Measurements from ENCODE around the gene EPS8L2. TPM values are rescaled to one million over a fixed set of nuclear protein-coding genes. Genes with fewer than 3 reads are reported as not detected.
"Not testable (repeated sequence)": the region's sequence is repeated elsewhere in the genome, so short reads cannot be mapped to it uniquely, and the experiment has no call there.

Gene EPS8L2
- total and polyA plus RNA-seq, 8 donors, result 52.5 to 190 (median 80.7) TPM

DNA sequence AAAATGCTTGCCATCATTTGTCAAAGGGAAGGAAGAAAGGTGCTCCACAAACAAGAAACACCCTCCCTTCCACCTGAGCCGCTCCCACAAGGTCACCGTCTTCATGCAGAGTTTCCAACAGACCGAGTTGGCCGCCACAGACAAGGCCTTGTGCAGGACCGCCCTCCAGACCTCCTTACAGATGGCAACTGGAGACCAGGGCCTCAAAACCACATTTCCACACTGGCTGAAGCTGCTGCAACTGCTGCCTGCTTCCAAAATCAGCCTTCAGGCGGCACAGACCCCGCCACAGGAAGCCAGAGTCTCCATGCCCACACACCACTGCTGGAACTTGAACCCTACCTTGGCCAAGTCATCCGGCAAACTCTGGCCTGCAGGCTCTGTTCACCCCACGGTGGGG is 17.4 kb upstream of the EPS8L2 start:
- intact Hi-C loops (cut with DNase I), result no loop called here
- ATAC-seq, result no peak
- no peak overlapping the region for H3K4me3 ChIP-seq
- H3K4me1 ChIP-seq, result peaks cover 6 to 15% of the 10 kb centered on the region in 2 donors
- peaks cover 0 to 68% of the 10 kb centered on the region in 2 donors for H3K36me3 ChIP-seq
- H3K9me3 ChIP-seq, result no peaks in the 10 kb centered on the region
- no peak for DNase-seq
- no peak overlapping the region for H3K27ac ChIP-seq
- H3K27me3 ChIP-seq, result no peaks in the 10 kb centered on the region
- TF ChIP-seq, protein P1, sequence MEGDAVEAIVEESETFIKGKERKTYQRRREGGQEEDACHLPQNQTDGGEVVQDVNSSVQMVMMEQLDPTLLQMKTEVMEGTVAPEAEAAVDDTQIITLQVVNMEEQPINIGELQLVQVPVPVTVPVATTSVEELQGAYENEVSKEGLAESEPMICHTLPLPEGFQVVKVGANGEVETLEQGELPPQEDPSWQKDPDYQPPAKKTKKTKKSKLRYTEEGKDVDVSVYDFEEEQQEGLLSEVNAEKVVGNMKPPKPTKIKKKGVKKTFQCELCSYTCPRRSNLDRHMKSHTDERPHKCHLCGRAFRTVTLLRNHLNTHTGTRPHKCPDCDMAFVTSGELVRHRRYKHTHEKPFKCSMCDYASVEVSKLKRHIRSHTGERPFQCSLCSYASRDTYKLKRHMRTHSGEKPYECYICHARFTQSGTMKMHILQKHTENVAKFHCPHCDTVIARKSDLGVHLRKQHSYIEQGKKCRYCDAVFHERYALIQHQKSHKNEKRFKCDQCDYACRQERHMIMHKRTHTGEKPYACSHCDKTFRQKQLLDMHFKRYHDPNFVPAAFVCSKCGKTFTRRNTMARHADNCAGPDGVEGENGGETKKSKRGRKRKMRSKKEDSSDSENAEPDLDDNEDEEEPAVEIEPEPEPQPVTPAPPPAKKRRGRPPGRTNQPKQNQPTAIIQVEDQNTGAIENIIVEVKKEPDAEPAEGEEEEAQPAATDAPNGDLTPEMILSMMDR (IDR thresholded peaks at IDR 0.05), result no peak

DNA sequence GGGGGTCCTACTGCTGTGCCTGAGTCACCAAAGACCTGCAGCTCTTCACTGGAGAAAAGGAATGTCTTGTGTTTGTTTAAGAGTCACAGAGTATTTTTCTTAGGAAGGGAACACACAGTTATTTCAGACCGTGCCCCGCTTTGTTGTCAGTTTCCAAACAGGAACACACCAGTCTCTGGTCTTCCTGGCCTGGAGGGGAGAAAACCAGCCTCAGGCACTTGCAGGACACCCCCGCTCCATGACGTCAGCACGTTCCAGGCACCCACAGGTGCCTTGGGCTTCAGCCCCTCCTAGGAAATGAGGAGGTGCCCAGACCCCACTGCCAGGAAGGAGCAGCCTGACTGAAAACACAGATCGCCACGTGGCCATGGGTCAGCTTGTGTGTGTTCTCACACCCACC is 16.4 kb upstream of the EPS8L2 start:
- Histone ChIP-seq H3K4me3 (no peak overlapping the region), H3K9me3 (no peaks in the 10 kb centered on the region), H3K27ac (no peak overlapping the region), H3K4me1 (peaks cover 10 to 24% of the 10 kb centered on the region in 2 donors), H3K27me3 (no peaks in the 10 kb centered on the region), H3K36me3 (peaks cover 0 to 59% of the 10 kb centered on the region in 2 donors)
- DNase-seq, result no peak
- peak; percentile 42 for ATAC-seq
- intact Hi-C loops (cut with DNase I), result no loop called here
- TF ChIP-seq, protein P1 (IDR thresholded peaks at IDR 0.05), result no peak

DNA sequence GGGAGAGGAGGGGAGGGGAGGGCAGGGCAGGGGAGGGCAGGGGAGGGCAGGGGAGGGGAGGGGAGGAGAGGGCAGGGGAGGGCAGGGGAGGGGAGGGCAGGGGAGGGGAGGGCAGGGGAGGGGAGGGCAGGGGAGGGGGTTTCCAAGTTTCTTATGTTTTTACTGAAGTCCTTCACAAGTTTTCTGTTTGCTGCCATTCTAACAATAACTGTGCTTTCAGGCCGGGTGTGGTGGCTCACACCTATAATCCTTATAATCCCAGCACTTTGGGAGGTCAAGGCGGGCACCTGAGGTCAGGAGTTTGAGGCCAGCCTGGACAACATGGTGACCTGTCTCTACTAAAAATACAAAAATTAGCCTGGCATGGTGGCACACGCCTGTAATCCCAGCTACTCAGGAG is 15.8 kb upstream of the EPS8L2 start:
- H3K4me3 ChIP-seq; H3K27ac ChIP-seq; H3K9me3 ChIP-seq; H3K27me3 ChIP-seq; intact Hi-C loops (cut with DNase I); ATAC-seq; DNase-seq: not testable (repeated sequence)
- H3K36me3 ChIP-seq, result peaks cover 0 to 53% of the 10 kb centered on the region in 2 donors
- peaks cover 10 to 24% of the 10 kb centered on the region in 2 donors for H3K4me1 ChIP-seq

DNA sequence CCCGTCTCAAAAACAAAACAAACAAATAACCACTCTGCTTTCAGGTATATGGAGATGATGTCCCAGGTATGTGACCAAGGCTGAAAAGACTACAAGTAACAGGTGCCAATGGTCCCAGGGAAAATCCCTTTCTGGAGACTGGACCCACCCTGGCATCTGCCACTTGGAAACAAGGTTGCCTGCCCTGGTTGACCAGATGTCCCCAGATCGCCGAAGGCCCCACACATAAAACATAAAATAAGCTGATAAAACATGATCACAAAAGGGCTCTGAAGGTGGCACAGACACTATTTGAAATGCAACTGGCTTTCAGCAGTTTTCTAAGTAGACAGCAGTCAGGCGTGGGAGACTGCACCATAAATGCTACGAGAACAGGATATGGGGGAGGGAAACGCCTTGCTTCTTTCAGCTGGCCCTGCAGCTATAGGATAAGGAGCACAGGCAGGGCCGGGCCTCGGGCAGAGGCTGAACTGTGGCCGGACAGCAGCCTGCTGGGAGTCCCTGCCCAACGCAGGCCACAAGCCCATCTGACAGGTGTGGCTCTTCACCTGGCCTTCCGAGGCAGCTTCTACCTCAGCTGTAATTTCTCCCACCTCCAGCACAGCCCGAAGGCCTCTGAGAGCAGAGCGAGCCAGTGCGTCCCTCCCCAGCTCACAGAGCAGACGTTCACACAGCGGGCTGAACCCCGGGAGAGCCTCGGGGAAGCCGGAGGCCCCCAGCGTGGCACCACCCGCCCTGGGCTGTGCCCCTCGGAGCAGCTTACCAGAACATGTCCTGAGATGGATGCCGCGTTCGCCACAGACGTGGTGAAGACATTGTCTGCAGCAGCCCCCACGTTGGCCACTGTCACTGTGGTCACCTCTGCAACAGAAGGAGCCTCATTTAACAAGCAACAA is 15.0 kb upstream of the EPS8L2 start:
- ATAC-seq, result no peak
- H3K36me3 ChIP-seq, result peaks cover 0 to 45% of the 10 kb centered on the region in 2 donors
- TF ChIP-seq, protein P1 (IDR thresholded peaks at IDR 0.05), result no peak
- intact Hi-C loops (cut with DNase I), result no loop called here
- no peak for DNase-seq
- H3K4me3 ChIP-seq, result no peak overlapping the region
- H3K4me1 ChIP-seq, result peaks cover 10 to 24% of the 10 kb centered on the region in 2 donors
- H3K27me3 ChIP-seq, result no peaks in the 10 kb centered on the region
- no peak overlapping the region for H3K27ac ChIP-seq
- no peaks in the 10 kb centered on the region for H3K9me3 ChIP-seq

DNA sequence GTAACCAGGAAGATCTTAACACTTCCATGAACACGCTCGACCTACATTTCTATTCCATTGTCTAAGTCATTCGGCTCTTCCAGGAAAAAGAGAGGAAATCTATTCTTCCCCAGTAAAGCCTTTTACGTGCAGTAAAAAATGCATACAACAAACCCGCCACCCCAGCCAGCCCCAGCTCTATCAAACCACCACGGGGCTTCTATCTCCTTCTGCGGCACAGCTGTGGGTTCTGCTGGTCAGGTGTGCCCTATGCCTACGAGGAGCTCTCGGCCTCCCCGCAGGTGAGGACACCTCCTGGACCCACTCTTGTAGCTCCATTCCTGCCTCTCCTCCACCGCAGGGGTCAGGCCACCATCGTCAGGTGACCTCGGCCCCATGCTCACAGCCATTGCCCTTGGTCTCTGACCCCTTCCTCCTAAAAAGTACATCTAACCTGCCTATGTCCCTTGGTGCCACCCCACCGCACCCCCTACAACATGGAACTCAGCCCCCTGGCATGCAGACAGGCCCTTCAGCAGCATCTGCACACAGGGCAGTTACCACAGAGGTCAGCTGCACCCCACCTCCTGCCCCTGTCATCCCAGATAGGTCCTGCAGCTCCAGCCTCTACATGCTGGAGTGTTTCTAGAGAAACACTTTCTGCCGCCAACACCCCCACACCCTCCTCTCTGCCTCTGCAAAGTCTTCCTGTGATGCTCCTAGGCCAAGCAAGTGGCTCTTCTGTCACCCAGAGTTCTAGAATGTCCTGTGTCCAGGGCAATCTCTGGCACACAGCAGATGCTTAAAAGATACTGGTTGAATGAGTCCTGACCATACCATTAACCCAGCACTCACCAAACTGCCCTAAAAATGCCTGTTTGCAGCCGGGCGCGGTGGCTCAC is 14.1 kb upstream of the EPS8L2 start:
- no peaks in the 10 kb centered on the region for H3K9me3 ChIP-seq
- peaks cover 0 to 36% of the 10 kb centered on the region in 2 donors for H3K36me3 ChIP-seq
- H3K4me1 ChIP-seq, result peaks cover 16 to 32% of the 10 kb centered on the region in 2 donors
- H3K27me3 ChIP-seq, result no peaks in the 10 kb centered on the region
- no peak overlapping the region for H3K27ac ChIP-seq
- no peak overlapping the region for H3K4me3 ChIP-seq
- no peak for ATAC-seq
- intact Hi-C loops (cut with DNase I), result no loop called here
- TF ChIP-seq, protein P1 (IDR thresholded peaks at IDR 0.05), result no peak
- DNase-seq, result no peak
